LNCaP clone FGC (cell line): ENCODE data around the gene KIAA1328.

Source experiments
- DNase-seq: peaks from one replicate; pipeline ENCODE4 v3.0.0-alpha.2; 2011; ENCODE audit warnings: low read depth
- H3K4me3 ChIP-seq: 2 replicates; pipeline ENCODE4 v1.5.1; 2011; ENCODE audit warnings: mild to moderate bottlenecking, low read depth, low read length, control low read depth
- CTCF ChIP-seq: IDR thresholded peaks from 2 replicates; pipeline ENCODE4 v1.5.1; 2012; ENCODE audit warnings: mild to moderate bottlenecking; ENCODE audit not compliant: control insufficient read depth, insufficient read depth; ENCODE audit errors: extremely low read depth

Gene KIAA1328

GRCh38 chr18:36929601-36930000, 100.7 kb downstream of the KIAA1328 start:
- H3K4me3 ChIP-seq = no peak overlapping the region
- TF ChIP-seq CTCF = no peak
- DNase-seq = no peak

- DNase-seq = no peak
- TF ChIP-seq CTCF = no peak
- no peak overlapping the region for H3K4me3 ChIP-seq
Measured at GRCh38 chr18:36931106-36931505, 102.2 kb downstream of the KIAA1328 start.

GRCh38 chr18:36933552-36933951, 104.6 kb downstream of the KIAA1328 start:
- TF ChIP-seq CTCF = no peak
- DNase-seq = no peak
- H3K4me3 ChIP-seq = no peak overlapping the region

GRCh38 chr18:36934884-36935283, 106.0 kb downstream of the KIAA1328 start:
- no peak for DNase-seq
- no peak for TF ChIP-seq CTCF
- H3K4me3 ChIP-seq = no peak overlapping the region

GRCh38 chr18:36942264-36942663, 113.3 kb downstream of the KIAA1328 start:
- peak; percentile 25 for DNase-seq
- H3K4me3 ChIP-seq = no peak overlapping the region
- TF ChIP-seq CTCF = peak; percentile 91

DNA sequence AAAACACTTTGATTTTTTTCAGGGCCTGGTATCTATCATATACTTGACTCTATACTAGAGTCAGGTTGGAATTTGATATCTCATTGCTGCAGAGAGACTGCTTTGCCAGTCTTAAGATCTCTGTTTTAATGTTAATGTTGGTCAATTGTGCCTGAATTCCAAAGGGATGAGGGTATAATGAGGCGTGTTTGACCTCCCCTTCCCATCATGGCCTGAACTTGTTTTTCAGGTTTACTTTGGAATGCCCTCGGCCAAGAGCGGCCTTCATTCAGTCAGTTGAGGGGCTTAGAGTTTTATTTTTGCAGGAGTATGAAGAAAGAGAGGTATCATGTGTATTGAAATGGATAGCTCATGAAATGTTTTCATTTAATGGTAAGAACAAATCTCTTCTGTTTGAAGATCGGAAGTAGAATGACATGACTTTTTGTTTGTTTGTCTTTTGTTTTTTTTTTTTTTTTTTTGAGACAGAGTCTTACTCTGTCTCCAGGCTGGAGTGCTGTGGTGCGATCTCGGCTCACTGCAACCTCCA, 119.0 kb downstream of the KIAA1328 start:
- no peak overlapping the region for H3K4me3 ChIP-seq
- TF ChIP-seq CTCF = no peak
- DNase-seq = no peak

DNA sequence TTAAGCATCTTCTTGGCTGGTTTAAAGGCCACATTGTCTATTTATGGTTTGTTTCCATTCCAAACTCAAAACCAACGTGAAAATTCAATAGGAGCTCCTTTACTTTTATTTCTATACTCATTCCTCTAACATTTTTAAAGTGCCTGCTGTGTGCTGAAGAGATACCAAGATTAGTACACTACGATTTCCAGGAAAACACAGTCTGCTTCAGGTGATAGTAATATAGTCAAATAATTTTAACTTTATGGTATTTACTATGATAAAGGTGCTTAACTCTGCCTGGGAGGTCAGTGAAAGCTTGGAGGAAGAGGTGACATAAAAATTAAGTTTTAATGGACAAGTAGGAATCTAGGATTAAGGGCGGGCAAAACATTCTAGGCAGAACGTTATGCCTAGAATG, 121.4 kb downstream of the KIAA1328 start:
- TF ChIP-seq CTCF = no peak

More for the DNA sequence above, 121.4 kb downstream of the KIAA1328 start:
- no peak overlapping the region for H3K4me3 ChIP-seq
- no peak for DNase-seq
